CD4-positive, alpha-beta T cell treated with Interferon gamma for 1 hour (primary cell): Measurements from ENCODE around the gene SCTR.
"Not testable (repeated sequence)": the region's sequence is repeated elsewhere in the genome, so short reads cannot be mapped to it uniquely, and the experiment has no call there.

Experiments
- DNase-seq: peaks from one replicate; pipeline ENCODE4 v3.0.0-alpha.2; 2020

SCTR gene

DNA sequence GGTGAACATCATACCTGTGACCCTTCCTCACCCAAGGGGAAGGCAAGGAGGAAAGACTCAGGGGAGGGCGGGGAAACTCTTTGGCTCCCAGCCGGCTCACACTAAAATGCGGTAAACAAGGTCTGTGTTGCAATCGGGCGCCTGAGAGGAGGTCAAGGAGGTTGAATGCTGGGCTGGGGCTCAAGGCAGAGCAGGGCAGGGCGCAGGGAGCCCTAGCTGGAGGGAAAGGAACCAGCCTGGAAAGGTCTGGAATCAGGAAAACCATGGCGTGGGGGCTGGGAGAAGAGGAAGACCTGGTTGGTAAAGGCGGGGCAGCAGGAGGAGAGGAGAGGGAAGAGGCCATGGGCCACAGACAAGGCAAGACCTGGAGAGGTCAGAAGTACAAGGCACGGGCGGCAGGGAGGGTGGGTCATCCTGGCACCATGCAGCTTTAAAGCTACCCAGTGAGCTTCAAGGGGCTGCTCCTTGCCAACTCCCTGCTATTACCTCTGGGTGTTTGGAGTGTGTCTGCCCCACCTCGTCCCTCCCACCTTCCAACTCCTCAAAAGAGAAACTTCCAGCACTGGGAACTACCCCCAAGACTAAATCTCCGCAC lies 97.4 kb downstream of the SCTR start:
- no peak for DNase-seq

DNA sequence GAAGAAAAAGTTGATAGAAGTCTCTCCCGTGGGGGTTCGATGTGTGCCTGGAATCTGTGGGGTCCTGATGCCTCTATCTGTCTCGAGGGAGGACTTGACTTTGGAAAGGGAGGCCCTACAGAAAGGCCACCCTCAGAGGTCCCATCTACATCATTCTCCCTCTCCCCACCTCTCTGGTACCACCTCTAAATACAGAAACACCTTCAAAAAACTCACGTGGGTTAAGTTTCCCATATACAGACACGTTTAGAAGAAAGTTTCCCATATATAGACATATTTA lies 97.9 kb downstream of the SCTR start:
- DNase-seq, result no peak

DNA sequence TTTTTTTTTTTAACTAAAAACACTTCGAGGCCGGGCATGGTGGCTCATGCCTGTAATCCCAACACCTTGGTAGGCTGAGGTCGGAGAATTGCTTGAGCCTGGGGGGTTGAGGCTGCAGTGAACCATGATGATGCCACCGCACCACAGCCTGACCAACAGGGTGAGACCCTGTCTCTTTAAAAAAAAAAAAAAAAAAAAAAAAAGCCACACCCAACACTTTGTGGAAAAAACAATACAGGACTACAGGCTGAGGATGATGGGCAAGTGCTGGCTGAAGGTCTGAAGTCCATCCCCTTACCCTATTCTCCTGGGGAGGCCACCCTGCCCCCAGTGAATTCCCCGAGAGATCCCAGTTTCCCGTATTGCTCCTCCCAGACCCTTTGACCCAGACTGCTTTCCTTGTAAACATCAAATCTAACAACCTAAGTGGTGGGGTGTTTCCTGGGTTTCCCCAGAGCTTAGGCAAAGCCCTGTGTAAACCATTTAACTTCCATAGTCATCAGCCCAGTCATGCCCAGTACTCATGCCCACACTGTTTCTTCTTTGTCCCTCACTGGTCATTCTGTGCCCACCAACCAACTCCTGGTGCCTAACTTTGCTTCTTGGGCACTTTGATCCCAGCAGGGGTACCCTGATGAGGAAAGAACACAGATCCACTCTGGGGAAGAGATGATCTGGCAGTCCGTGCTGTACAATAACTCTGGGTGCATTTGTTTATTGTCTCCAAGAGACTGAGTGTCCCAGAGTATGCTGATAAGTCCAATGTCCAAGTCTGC lies 98.5 kb downstream of the SCTR start:
- no peak for DNase-seq

DNA sequence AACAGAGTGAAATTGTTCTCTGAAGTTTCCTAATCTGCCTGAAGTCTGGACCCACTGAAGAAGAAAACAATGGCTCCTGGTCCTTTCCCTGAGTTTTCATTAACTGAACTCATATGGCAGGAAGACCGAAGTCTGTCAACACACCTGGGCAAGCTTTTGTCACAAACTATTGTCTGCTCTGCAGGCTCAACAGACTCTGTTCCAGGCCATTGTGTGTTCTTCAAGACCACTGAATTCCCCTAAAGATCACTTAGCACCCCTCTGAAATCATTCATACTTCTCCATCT lies 99.2 kb downstream of the SCTR start:
- no peak for DNase-seq

DNA sequence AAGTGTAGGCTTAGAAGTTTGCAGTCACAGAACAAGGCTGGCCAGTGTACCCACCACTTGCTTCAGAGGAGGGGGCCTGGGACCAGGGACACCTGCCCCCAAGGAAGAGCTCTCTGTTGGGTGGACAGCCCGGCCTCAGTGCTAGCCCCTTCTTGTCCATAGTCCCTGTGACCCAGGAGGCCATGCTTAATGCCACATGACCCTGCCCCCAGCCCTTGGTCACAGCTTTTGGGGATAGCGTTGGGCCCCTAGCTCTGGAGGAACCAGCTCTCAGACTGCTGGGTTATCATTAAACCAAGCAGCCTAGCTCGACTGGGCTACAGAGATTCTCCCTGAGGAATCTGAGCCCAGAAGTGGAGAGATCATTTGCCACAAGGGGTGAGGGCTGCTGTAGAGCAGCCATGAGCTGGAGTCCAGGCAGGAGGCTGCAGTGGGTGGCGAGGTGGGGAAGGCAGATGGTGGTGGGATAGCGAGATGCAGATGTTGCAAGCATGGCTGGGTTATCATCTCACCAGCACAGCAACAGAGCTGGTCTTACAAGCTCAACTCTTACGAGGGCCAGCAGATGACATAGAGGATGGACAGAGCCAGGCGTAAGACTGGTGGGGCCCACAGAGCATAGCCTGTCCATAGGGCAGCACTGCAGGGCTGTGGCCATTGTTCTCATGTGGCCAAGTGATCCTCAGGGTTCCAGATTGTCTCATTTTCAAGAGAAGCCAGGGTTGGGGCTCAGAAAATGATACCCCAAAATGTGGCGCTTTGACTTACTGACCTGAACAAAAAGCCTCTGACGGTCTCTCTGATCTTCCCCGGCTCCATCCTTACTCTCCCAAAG lies 99.8 kb downstream of the SCTR start:
- DNase-seq, result no peak

DNA sequence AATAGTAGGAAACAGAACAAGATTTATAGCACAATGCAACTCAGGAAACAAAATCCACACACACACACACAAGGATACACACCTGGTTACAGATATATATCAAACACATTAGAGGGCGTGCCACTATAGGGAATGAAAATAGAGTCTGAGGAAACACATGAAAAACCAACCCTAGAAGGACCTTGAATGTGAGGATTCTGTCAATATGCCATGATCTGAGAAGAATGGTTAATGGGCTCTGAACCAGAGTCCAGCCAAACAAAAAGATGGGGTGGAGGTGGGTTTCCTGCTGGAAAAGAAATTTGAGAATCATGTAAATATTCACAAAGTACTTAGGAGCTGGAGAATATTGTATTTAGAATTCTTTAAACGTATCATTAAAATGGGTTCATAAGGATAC lies 100.5 kb downstream of the SCTR start:
- no peak for DNase-seq

DNA sequence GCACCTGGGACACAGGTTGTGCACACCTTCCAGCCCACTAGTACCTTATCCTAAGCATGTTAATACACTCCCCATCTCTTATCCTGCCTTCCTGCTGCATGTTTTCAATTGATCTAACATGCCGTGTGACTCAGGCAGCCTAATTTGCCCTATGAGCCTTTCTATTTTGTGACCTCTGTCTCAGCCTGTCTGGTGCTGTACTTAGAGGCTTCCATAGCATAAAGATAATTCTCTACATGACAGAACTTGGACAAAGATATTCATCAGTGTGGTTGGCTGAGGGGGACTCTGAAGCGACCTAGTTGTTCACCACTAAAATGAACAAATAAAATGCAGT lies 101.2 kb downstream of the SCTR start:
- DNase-seq, result no peak

DNA sequence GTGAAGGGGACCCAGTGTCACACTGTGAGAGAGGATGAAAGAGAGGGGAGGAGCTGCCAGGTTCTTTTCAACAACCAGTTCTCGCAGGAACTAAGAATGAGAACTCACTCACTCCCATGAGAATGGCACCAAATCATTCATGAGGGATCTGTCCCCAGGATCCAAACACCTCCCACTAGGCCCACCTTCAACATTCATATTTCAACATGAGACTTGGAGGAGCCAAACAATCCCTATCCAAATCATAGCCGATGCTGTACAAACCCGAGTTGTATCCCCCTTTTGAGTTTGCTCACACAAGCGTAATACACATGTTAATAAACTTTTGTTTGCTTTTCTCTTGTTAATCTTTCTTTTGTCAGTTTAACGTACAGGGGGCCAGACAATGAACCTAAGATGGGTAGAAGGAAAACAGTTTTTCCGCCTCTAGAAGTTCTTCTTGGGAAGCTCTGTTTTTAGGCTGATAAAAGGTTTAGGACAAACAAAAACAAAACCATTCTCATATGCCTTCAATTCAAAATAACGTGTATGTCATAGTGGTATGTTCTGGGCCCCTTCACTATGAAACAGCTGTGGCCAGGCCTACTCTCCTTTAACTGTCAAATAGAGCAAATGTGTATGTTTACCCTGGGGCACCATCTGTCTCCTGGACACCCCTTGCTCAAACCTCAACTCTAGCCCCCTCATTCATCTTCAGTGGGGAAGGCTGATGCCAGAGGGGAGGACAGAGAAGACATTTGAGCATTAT lies 101.7 kb downstream of the SCTR start:
- no peak for DNase-seq

DNA sequence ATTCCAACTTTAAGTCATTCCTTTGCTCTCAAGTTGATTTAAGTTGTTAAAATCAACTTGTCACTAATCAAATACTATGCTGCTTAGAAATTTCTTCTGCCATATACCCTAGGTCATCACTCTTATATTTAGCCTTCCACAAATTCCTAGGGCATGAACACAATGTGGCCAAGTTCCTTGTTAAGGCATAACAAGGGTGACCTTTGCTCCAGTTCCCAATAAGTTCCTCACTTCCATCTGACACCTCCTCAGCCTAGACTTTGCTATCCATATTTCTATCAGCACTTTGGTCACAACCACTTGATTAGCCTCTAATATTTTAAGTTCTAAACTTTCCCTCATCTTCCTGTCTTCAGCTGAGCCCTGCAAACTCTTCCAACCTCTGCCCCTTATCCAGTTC lies 102.5 kb downstream of the SCTR start:
- DNase-seq, result no peak

DNA sequence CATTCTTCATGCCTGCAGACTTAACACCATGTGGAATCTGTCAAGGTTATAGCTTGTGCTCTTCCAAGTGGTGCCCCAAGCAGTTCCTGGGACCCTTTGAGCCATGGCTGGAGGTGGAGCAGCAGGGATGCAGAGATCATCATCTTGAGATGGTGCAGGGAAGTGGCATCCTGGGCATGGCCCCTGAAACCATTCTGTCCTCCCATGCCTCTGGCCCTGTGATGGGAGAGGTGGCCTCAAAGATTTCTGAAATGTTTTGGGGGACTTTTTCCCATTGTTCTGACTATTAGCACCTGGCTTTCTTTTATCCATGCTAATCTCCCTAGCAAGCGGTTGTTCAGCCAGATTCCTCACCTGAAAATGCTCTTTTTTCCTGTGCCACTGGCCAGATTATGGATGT lies 103.0 kb downstream of the SCTR start:
- no peak for DNase-seq

DNA sequence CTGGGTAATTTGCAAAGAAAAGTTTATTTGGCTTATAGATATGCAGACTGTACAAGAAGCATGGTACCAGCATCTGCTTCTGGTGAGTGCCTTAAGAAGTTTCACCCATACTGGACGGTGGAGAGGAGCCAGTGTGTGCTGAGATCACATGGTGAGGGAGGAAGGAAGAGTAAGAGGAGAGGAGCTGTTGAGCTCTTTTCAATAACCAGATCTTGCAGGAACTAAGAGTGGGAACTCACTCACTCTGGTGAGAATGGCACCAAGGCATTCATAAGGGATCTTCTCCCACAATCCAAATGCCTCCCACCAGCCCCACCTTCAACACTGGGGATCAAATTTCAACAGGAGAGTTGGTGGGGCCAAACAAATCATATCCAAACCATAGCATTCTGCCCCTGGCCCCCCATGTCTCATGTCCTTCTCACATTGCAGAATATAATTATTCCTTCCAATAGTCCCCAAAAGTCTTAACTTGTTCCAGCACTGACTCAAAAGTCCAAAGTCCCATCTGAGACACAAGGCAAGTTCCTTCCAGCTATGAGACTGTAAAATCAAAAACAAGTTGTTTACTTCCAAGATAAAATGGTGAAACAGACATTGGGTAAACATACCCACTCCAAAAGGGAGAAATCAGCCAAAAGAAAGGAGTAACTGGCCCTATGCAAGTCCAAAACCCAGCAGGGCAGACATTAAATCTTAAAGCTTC lies 104.3 kb downstream of the SCTR start:
- no peak for DNase-seq

DNA sequence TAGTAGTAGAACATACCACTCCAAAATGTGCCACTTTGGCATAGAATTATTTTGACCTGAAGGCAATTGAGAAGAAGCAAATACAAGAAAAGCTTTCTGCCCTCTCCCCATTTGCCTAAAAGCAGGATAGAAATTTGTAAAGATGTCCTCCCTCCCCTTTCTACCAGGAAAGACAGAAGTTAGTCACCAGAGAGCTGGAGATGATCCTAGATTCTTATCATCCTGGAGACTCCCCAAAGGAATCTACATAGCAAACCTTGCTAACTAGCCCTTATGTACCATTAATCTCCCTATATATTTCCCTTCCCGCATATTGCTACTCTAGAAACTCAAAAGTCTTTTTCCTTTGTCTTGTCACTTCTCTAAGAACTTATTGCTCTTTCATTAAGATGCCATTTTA lies 105.2 kb downstream of the SCTR start:
- no peak for DNase-seq

DNA sequence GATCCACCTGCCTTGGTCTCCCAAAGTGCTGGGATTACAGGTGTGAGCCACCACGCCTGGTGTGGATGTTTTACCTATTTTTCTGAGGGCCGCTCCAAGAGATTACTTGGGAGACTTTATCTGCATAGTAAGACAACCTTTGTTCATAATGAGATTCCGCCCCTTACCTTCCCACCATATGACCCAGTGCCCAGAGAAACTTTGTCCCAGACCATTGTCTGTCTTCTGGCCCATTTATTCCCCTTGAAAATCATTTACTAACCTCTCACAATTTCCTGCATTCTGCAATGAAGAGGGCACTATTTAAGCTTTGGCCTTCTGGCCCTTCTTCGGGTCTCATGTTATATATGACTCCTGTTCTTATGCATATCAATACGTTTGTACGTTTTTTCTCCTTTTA lies 106.4 kb downstream of the SCTR start:
- DNase-seq, result no peak

DNA sequence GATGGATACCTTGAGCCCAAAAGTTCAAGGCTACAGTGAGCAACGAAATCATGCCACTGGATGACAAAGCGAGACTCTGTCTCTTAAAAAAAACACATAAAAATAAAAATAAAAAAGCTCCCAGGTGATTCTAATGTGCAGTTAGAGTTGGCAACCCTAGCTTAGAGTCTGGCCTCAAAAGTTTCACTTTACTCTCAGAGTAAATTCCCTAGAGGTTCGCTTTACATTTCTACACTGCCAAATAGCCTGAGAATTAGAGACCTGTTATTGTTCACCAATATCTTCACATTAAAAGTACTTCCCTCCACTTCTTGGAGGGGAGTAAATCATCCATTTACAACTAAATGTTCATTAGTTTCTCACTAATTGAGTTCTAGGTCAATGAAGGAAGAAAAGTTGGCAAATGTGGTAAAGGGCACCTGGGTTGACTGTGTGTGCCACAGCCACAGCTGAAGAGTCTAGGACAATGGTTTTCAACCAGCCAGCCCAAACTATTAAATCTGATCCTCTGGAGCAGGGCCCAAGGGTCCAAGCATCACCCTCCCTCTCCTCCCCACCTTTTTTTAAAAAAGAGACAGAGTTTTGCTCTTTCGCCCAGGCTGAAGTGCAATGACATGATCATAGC lies 107.9 kb downstream of the SCTR start:
- no peak for DNase-seq

DNA sequence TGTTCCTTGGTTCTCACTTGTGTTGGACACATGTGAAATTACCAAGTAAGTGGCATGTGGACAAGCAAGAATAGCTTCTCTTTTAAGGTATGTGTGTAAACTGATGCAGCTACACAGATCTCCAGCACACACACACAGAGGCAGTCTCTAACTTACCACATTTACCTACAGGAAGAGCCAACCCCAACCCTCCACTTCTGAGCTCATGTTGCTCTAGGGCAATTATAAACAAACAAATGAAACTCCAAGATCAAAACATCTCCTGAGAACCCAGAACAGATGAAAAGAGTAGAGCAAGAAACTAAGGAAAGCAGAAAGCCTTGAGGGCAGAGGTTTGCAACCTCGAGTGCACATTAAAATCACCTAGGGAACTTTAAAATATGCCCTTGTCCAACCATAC lies 108.7 kb downstream of the SCTR start:
- no peak for DNase-seq

DNA sequence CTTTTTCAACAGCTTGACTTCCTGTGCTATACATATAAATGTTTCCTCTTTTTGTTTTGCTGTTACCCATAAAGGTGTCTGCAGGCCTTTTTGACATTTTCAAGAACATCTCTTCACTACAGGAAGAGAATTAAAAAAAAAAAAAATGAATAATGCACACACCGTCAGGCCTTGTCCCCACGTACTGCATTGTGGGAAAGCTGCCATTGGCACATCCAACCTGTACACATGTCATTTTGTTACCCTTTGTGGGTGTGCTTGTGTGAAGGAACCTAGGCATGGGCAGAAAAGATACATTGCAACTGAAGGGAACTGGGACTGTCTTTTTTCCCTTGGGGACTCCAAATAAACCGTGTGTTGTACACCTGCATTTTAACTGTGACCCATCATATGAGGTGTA lies 109.4 kb downstream of the SCTR start:
- no peak for DNase-seq

DNA sequence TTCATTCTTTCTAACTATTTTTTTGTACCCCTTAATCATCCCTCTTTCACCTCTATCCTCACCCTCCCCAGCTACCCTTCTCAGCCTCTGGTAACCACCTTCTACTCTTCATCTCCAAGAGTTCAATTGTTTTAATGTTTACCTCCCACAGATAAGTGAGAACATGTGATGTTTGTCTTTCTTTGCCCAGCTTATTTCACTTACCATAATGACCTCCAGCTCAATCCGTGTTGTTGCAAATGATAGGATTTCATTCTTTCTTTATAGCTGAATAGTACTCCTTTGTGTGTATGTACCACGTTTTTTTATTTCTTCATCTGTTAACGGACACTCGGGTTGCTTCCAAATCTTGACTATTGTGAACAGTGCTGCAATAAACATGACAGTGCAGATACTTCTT lies 114.8 kb downstream of the SCTR start:
- DNase-seq, result no peak

DNA sequence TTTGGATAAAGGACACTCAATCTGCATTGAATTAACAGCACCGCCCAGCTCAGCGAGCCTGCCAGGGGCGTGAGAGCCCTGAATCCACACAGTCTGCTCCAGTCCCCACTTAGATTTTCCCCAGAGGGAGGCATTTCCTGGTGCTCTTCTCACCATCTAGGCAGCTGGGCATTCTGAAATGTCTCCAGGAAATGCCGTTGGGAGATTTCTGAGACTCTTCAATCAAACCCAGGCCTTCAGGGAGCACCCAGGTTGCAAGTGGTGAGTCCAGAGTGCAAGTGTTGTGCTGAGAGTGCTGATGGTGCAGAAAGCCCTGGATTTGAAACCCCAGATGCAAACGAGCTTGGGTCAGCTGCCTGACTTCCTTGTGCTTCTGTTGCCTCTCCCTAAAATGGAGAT lies 116.1 kb downstream of the SCTR start:
- no peak for DNase-seq

DNA sequence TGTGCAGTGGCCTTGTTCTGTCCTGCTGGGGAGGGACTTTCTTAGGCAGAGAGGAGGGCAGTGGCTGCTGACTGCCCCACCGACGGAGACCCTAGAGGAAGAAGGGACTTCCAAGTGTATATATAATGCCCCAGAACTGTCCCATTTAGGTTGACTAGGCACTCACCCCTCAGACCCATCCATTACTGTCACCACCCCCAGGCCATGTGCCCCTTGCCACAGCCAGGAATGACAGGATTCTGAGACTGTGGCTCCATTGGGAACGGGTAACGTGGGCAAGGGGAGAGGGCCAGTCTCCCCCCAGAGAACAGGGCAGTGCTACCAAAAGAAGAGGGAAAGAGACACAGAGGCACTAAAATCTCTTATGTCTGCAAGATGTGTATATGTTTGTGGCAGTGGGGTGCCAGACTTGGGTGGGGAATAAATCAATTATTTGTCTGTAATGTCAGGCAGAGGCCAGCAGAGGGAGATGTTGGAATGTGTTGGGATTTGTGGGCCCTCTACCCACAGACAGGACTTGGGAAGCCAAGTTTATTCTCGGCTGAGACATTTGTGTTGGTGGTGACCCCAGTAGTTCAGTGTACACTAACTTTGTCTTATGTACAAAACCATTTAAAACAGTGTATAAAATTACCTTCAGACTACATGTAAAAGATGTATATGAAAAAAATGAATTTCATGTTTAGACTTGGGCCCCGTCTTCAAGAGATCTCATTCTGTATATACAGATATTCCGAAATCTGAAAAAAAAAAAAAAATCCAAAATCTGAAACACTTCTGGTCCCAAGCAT lies 116.7 kb downstream of the SCTR start:
- DNase-seq, result no peak

DNA sequence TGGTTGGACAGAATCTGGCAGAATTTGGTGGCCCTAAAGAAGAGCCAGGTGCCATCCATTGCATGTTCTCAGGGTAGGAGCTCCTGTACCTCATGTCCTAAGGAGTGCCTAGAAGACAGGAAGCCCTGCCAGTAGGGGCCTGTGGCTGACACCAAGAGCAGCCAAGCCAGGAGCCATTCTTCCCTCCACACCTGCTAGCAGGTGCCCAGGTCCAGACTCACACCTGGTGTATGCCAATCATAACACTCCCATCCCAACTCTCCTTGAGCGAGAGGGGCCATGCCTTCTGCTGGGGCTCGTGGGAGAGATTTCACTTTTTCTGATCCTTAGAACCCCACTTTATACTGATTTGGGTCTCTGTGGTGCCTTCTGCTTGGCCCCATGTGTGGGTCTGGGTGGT lies 119.1 kb downstream of the SCTR start:
- DNase-seq, result no peak

DNA sequence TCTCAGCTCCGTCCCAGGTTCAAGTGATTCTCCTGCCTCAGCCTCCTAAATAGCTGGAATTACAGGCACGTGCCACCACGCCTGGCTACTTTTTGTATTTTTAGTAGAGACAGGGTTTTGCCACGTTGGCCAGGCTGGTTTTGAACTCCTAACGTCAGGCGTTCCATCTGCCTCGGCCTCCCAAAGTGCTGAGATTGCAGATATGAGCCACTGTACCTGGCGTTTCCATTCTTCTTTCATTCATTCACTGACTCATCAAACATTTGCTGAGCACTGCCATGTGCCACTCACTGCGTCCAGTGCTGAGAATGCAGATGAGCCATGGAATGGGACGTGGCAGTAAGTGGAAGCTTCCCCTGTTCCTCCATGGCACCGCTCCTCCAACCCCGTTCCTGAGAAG lies 120.7 kb downstream of the SCTR start:
- not testable (repeated sequence) for DNase-seq
